HG02610 (cell line): Measurements from ENCODE around the gene FLT3LG.

ENCODE experiments used
- ATAC-seq: cut with Tn5 transposase; IDR thresholded peaks from one replicate; pipeline ENCODE4 v1.9.1; 2021; ENCODE audit warnings: mild to moderate bottlenecking, moderate library complexity; ENCODE audit not compliant: unreplicated experiment

Gene FLT3LG

GRCh38 chr19:49473868-49474541 lies at the start of gene FLT3LG:
Gene FLT3LG (plus strand): TSS chr19:49474215. CDS start chr19:49474640, 425 bp downstream.
- ATAC-seq, result peak; percentile 33

- no peak for ATAC-seq
Observed at GRCh38 chr19:49425178-49425577, 48.8 kb upstream of the FLT3LG start, which contains the start of gene GFY. Gene GFY (plus strand): TSS chr19:49425388. CDS start chr19:49426431, 1,043 bp downstream.

DNA sequence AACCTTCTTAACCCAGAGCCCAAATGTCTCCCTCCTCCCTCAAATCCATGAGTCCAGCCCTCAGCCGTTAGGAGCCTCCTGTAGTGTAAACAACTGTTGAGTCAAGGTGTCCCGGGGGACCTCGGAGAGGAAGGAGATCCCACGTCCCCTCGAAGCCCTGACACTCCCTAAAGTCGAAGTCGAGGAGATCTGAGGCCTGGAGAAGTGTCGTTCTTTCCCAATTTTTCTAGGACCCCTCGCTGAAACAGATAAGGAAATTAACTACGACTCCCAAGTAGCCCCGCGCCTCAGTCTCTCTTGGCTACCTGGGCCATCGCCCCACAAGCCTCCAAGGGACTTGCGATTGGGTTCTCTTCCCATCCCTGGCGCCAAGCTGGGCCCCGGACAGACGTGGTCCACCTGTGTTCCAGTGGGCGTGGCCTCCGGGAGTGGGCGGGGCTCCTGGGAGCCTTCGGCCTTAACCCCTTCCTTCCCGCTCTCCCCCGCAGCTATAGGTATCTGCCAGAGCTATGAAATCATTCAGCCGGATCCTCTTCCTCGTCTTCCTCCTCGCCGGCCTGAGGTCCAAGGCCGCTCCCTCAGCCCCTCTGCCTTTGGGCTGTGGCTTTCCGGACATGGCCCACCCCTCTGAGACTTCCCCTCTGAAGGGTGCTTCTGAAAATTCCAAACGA lies 48.0 kb upstream of the FLT3LG start:
- ATAC-seq, result no peak

DNA sequence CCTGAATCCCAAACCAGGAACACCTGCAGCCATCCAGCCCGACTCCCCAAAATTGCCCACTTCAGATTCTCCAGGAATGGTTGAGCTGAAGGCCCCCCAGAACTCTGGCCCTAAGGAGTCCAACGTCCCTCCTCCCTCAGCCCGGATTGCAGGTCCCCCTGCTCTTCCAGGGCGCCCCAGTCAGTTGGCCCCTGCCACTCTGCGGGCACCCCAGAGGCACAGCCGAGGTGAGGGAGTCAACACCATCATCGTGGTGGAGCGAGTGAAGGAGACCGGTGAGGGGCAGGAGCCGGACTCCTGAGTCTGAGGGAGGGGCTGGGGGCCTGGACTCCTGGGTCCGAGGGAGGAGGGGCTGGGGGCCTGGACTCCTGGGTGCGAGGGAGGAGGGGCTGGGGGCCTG lies 46.7 kb upstream of the FLT3LG start:
- no peak for ATAC-seq

DNA sequence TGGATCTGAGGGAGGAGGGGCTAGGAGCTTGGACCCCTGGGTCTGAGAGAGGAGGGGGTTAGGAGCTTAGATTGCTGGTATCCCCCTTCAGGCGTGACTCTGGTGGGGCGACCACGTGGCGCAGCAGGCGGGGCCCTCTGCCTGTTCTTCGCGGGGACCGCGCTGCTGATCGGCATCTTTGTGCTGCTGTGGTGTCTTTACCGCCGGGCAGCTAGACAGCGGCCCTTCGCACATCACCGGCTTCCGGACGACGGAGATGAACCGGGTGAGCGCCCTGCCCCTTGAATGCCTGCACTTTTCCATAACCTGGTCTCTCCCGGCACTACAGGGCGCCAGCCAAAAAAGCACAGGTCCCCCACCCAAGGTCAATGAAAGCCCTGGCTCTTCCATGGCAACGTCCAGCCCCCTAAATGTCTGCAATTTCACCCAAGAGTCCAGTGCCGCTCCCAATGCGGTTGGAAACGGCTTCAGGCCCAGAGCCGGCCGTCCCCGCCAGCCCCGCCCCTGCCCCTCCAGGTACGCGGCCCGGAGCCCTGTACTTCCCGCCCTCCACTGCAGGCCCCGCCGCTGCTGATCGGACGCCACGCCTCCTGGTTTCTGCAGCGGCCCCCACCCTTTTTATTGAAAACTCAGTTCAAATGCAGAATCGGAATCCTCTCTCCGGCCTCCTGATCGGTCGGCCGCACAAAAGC lies 46.0 kb upstream of the FLT3LG start:
- ATAC-seq, result no peak

GRCh38 chr19:49428547-49429451 lies 45.2 kb upstream of the FLT3LG start:
- no peak for ATAC-seq

- no peak for ATAC-seq
Observed at GRCh38 chr19:49430172-49430677, 43.8 kb upstream of the FLT3LG start.

- no peak for ATAC-seq
Observed at GRCh38 chr19:49430678-49431329, 43.2 kb upstream of the FLT3LG start.

GRCh38 chr19:49431330-49431749 lies 42.7 kb upstream of the FLT3LG start:
- ATAC-seq, result no peak

DNA sequence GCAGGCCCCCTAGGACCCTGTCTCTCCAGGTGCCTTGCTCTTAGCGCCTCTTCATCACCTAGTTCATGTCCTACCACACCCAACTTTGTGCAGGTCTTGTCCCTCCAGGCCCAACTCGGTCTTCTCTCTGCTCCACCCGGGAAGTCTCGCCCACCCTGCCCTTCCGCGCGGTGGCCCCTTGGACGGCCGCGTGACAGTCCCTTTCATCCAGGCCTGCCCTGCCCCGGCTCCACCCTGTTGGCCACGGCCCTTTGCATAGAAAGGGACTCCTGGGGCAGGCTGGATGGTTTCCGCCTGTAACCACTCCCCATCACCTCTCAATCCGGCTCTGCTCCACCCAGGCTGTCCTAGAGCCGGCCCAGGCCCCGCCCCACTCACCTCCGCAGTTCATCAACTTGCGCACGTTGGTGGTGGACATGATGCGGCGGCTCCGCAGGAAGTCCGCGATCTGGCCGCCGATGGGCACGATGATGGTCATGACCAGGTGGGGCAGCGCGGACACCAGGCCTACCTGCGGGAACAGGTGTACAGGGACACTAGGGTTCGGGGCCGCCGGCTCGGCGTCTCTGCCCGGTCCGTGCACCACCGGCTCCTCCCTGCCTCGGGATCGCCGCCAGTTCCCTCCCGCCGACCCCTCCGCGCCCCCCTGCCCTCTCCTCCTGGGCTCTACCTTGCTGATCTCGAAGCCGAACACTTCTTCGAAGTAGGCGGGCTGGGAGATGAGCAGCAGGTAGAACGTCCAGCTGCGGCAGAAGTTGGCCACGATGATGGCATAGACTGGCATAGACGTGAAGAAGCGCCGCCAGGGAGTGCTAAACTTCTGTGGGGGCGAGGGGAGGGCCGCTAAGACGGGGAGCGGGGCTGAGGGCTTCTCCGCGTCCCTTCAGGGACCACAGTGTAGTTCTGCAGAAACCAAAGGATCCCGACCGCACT lies 41.6 kb upstream of the FLT3LG start:
- ATAC-seq, result no peak

DNA sequence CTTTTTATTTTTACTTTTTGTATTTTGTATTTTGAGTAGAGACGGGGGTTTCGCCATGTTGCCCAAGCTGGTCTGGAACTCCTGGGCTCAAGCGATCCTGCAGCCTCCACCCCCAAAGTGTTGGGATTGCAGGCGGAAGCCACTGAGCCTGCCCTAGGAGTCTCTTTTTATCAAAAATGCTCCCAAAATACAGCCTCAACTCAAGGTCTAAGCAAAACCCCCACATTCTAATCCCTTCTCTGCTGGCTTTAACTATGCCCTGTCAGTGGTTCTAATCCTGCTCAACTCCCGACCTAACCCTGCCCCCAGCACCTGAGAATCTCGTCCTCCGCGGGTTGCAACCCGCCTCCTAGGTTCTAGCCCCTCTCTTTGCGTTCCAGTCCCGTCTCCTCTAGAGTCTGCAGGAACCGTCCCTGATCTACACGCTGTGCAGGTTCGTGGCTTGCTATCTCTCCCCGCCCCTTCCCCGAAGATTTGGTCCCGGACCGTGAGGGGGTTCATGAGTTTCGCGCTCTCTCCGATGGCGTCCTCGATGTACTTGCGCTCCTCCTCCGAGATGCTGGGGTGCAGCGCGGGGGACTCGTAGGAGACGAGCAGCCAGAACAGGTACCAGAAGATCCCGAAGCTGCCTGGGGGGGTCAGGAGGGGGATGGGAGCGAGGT lies 40.6 kb upstream of the FLT3LG start:
- no peak for ATAC-seq

GRCh38 chr19:49434907-49435583 lies 39.0 kb upstream of the FLT3LG start:
- ATAC-seq, result no peak

DNA sequence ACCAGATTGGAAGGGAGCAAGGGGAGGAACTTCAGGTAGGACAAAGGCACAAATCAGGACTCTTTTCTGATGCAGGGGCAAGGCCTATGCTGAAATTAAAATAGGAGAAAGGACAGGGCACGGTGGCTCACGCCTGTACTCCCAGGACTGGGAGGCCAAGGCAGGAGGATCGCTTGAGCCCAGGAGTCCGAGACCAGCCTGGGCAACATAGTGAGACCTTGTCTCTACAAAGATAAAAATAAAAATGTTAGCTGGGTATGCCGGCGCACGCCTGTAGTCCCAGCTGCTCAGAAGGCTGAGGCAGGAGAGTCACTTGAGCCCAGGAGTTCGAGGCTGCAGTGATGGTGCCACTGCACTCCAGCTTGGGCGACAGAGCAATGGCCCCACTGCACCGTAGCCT lies 38.3 kb upstream of the FLT3LG start:
- no peak for ATAC-seq

DNA sequence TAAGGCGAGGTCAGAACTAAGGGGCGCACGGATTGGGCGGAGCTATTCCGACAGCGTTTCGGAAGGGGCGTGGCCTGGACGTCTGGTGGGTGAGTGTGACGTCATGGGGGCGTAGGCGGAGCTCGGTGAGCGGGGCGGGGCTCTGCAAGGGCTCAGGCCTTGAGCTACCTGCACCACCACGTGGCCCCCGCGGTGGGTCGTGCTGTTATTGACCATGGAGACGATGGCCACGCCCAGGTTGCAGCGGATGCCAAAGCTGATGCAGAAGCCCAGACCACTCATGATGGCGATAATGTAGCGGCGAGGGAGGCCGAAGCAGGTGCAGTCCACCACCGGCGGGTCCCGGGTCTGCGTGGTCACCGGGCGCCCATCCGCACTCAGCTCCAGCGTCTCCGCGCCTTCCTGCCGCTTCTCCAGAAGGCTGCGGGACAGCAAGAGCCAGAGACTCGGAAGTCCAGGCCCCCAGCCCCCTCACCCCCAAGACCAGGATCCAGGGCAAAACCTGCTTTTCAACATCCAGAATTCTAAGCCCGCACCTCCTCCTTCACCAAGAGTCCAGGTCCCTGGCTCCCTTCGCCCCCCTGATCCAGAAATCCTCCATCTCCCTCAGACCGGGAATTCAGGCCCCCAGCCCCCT lies 37.5 kb upstream of the FLT3LG start:
- no peak for ATAC-seq

DNA sequence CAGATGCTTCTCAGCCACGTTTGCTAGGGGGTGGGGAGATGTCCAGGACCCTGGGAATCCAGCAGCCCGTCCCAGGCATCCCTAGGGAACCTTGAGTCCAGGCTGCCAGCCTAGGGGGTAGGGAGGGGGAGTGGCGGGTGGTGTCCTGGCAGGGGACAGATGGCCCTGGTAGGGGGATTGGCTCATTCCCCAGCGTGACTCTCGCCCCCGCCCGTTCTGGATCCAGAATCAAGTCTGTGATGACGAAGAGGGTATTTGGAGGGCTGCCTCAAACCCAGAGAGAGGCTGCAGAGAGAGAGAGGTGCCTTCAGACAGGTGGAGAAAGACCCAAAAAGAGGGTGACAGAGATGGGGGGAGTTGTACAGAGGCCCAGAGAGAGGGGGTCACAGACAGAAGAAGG lies 36.8 kb upstream of the FLT3LG start:
- no peak for ATAC-seq

DNA sequence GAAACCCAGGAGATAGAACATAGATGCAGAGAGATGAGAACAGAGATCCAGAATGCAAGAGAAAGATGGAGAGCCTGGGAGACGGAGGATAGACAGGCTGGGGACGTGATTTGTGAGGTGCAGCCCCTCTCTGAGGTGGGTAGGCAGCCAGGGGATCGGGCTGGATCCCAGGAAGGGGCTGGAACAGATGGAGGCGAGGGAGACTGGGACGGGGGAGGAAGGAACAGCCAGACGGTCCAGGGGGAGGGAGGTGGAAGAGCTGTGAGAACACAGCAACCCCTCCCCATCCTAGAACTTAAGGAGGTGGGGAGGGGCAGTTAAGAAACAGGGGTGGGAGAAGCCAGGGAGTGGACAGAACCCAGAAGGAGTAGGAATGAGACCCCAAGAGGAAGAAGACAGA lies 35.8 kb upstream of the FLT3LG start:
- no peak for ATAC-seq

DNA sequence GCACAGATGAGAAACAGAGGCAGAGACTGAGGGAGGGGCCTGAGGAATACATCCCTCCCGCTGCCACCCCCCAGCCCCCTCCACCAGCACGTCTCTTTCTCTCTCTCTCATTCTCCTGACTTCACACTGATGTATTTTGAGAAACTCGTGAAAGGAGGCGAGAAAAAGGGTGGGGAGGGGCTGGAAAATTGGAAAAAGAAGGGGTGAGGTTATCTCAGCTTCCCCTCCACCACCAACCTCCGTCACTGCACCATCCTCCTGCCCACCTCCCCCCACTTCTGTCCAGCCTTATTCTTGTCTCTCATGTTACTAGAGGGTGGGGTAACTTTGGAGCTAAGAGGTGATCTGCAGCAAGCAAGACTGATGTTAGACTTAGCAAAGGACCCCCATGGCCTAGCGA lies 34.2 kb upstream of the FLT3LG start:
- no peak for ATAC-seq
